Adrenal gland (tissue), 12 donors: ENCODE results near the gene MOCOS. TPM values are rescaled to one million over a fixed set of nuclear protein-coding genes. Genes with fewer than 3 reads are reported as not detected.
"Not testable (repeated sequence)": the region's sequence is repeated elsewhere in the genome, so short reads cannot be mapped to it uniquely, and the experiment has no call there.

Source experiments
- DNase-seq, 7 donors: peaks; one replicate each; pipeline ENCODE4 v3.0.0-alpha.2; 2019 to 2020
- H3K27ac ChIP-seq, 5 donors: fragments of 200-600 bp; sonication (generic) in 4 of 5; 1 replicate in 3 of 5; 2 replicates in 2 of 5; pipeline versions ENCODE4 v1.5.1 to v1.8.0; 2016 to 2020; ENCODE audit warnings: mild to moderate bottlenecking in 1 of 5
- H3K27me3 ChIP-seq: fragments of 200-600 bp; 2 replicates; pipeline ENCODE4 v1.8.0; 2021
- H3K36me3 ChIP-seq, 2 donors: fragments of 200-600 bp; replicated peaks in 1 of 2; 1 replicate in 1 of 2; 2 replicates in 1 of 2; pipeline versions ENCODE4 v1.5.1 to v1.8.0; 2018 to 2022
- H3K4me1 ChIP-seq, 2 donors: fragments of 200-600 bp; replicated peaks in 1 of 2; 1 replicate in 1 of 2; 2 replicates in 1 of 2; pipeline versions ENCODE4 v1.5.1 to v1.8.0; 2018 to 2021
- H3K4me3 ChIP-seq, 4 donors: fragments of 200-600 bp; sonication (generic) in 3 of 4; one replicate each; pipeline ENCODE4 v1.5.1; 2016 to 2018
- H3K9me3 ChIP-seq, 3 donors: fragments of 200-600 bp; sonication (generic) in 1 of 3; replicated peaks in 1 of 3; 1 replicate in 2 of 3; 2 replicates in 1 of 3; pipeline versions ENCODE4 v1.5.1 to v1.8.0; 2016 to 2021
- CTCF ChIP-seq, 6 experiments: fragments of 450-650 bp in 4 of 6; fragments of 200-600 bp in 2 of 6; sonication (generic) in 1 of 6; IDR thresholded peaks; 1 replicate in 5 of 6; 2 replicates in 1 of 6; pipeline versions ENCODE4 v1.5.1 to v1.8.0; 2016 to 2021; ENCODE audit warnings: antibody characterized with exemption in 6 of 6, mild to moderate bottlenecking in 2 of 6, moderate library complexity in 1 of 6
- POLR2A ChIP-seq, 2 donors: fragments of 450-650 bp; IDR thresholded peaks; one replicate each; pipeline ENCODE4 v1.6.1; 2017; ENCODE audit warnings: antibody characterized with exemption in 2 of 2, mild to moderate bottlenecking in 2 of 2, moderate library complexity in 1 of 2
- WGBS, 4 donors: extraction: QIAGEN DNeasy Blood & Tissue Kit in 2 of 4; methylation state at CpG; one replicate each; pipeline versions ENCODE4 v1.1.5 to v1.1.7; 2013 to 2017; 5-methylcytosine and 5-hydroxymethylcytosine counted together
- intact Hi-C, 2 donors: fragments of 100-400 bp; cut with DNase I; formaldehyde crosslinking; loops; one replicate each; pipeline versions ENCODE4 v1.14.1 to v1.15.0; 2022 to 2023
- polyA plus RNA-seq, 3 donors: library from polyadenylated mRNA; stranded (reverse); fragments of 200-250 nt in 2 of 3; fragments of 350-450 nt in 1 of 3; fragmentation: Illumina TruSeq in 1 of 3; extraction: RNeasy Lipid Tissue Mini Kit (QIAGEN cat#74804) in 1 of 3; gene quantifications; one replicate each; pipeline ENCODE4 v1.2.3, GENCODE V29; 2013 to 2014
- total RNA-seq, 9 donors: library from RNA; depleted of rRNA in 4 of 9; stranded (reverse); fragments of >200 nt in 4 of 9; fragments of 120-200 nt in 1 of 9; fragmentation: NEBNext Ultra II Directional in 1 of 9; extraction: Animal tissue kit (Norgen Biotek cat#: 25700) in 1 of 9; gene quantifications; one replicate each; pipeline versions ENCODE4 v1.1.0 to v1.2.4, GENCODE V29; 2013 to 2023
- donor health status: healthy with polysubstance abuse.
- donor health status: Bipolar disorder and iron deficiency.
- donor health status: DM: yes; HTN: yes; CAD: no.
- donor health status: DM: no; HTN: no; CAD: no.
- donor health status: DM: no; HTN: no; CAD: no.
- donor health status: DM: yes; HTN: yes; CAD: no.

The MOCOS gene
- total and polyA plus RNA-seq, 12 donors, result 7.6 to 88.1 (median 20.9) TPM

GRCh38 chr18:36229188-36229587 is 41.9 kb downstream of the MOCOS start:
- H3K4me3 ChIP-seq, result no peak overlapping the region
- TF ChIP-seq CTCF (IDR thresholded peaks at IDR 0.05), result no peak
- TF ChIP-seq POLR2A (IDR thresholded peaks at IDR 0.05), result no peak
- H3K27ac ChIP-seq, result no peak overlapping the region
- no peaks in the 10 kb centered on the region for H3K36me3 ChIP-seq
- DNase-seq, result no peak
- no peaks in the 10 kb centered on the region for H3K27me3 ChIP-seq
- WGBS, 4 donors, result 73 to 86% (median 79%) methylated on average over 1 of the region's 1 CpG
- H3K9me3 ChIP-seq, result no peaks in the 10 kb centered on the region
- no peaks in the 10 kb centered on the region for H3K4me1 ChIP-seq
- intact Hi-C loops, result no loop called here

- H3K36me3 ChIP-seq, H3K27me3 ChIP-seq, H3K27ac ChIP-seq, H3K9me3 ChIP-seq, intact Hi-C loops, H3K4me1 ChIP-seq, H3K4me3 ChIP-seq, DNase-seq: not testable (repeated sequence)
- 84 to 100% (median 90%) methylated on average over 1 to 13 of the region's 15 CpGs for WGBS, 4 donors
Observed at GRCh38 chr18:36240510-36240909, 53.2 kb downstream of the MOCOS start.

GRCh38 chr18:36241831-36242230 is 54.5 kb downstream of the MOCOS start:
- Histone ChIP-seq H3K4me1 (no peaks in the 10 kb centered on the region), H3K27me3 (no peaks in the 10 kb centered on the region), H3K9me3 (no peaks in the 10 kb centered on the region), H3K36me3 (no peaks in the 10 kb centered on the region), H3K4me3 (no peak overlapping the region), H3K27ac (no peak overlapping the region)
- 90 to 96% (median 92%) methylated on average over 4 to 6 of the region's 6 CpGs for WGBS, 4 donors
- no peak for DNase-seq
- TF ChIP-seq CTCF (IDR thresholded peaks at IDR 0.05) (no peak), POLR2A (IDR thresholded peaks at IDR 0.05) (no peak)
- intact Hi-C loops, result no loop called here

- no peak for TF ChIP-seq POLR2A (IDR thresholded peaks at IDR 0.05)
- no peak for TF ChIP-seq CTCF (IDR thresholded peaks at IDR 0.05)
- Histone ChIP-seq H3K4me1 (no peaks in the 10 kb centered on the region), H3K27me3 (no peaks in the 10 kb centered on the region), H3K4me3 (no peak overlapping the region), H3K36me3 (peaks cover 0 to 7% of the 10 kb centered on the region in 2 donors), H3K9me3 (no peaks in the 10 kb centered on the region), H3K27ac (no peak overlapping the region)
- 75 to 100% (median 93%) methylated on average over 1 of the region's 1 CpG for WGBS, 4 donors
- intact Hi-C loops, result no loop called here
- DNase-seq, result no peak
Observed at GRCh38 chr18:36247036-36247435, 59.7 kb downstream of the MOCOS start.

- Histone ChIP-seq H3K27me3 (no peaks in the 10 kb centered on the region), H3K4me1 (no peaks in the 10 kb centered on the region), H3K9me3 (no peaks in the 10 kb centered on the region), H3K4me3 (no peak overlapping the region), H3K36me3 (peaks cover 0 to 7% of the 10 kb centered on the region in 2 donors), H3K27ac (no peak overlapping the region)
- TF ChIP-seq CTCF (IDR thresholded peaks at IDR 0.05) (no peak), POLR2A (IDR thresholded peaks at IDR 0.05) (no peak)
- no peak for DNase-seq
- intact Hi-C loops, result no loop called here
Observed at GRCh38 chr18:36249392-36249791, 62.1 kb downstream of the MOCOS start.
